Left ventricle myocardium inferior (tissue), 1 donor: ENCODE data around the gene CHRD. TPM values are rescaled to one million over a fixed set of nuclear protein-coding genes. Genes with fewer than 3 reads are reported as not detected.
"Not testable (repeated sequence)": the region's sequence is repeated elsewhere in the genome, so short reads cannot be mapped to it uniquely, and the experiment has no call there.

ENCODE experiments used
- DNase-seq: peaks from one replicate; pipeline ENCODE4 v3.0.0-alpha.2; 2020
- H3K27ac ChIP-seq: fragments of 200-600 bp; replicated peaks from 2 replicates; pipeline ENCODE4 v1.8.0; 2021
- H3K27me3 ChIP-seq: fragments of 200-600 bp; 2 replicates; pipeline ENCODE4 v1.8.0; 2021; ENCODE audit warnings: low read depth
- H3K36me3 ChIP-seq: fragments of 200-600 bp; 2 replicates; pipeline ENCODE4 v1.8.0; 2021
- H3K4me1 ChIP-seq: fragments of 200-600 bp; 2 replicates; pipeline ENCODE4 v1.8.0; 2021
- H3K4me3 ChIP-seq: fragments of 200-600 bp; 2 replicates; pipeline ENCODE4 v1.8.0; 2021; ENCODE audit warnings: mild to moderate bottlenecking, moderate library complexity
- H3K9me3 ChIP-seq: fragments of 200-600 bp; replicated peaks from 2 replicates; pipeline ENCODE4 v1.8.0; 2021
- CTCF ChIP-seq: fragments of 200-600 bp; IDR thresholded peaks from 2 replicates; pipeline ENCODE4 v1.8.0; 2021; ENCODE audit warnings: antibody characterized with exemption, mild to moderate bottlenecking, borderline replicate concordance
- intact Hi-C: fragments of 100-400 bp; cut with micrococcal nuclease; formaldehyde crosslinking; loops from one replicate; pipeline ENCODE4 v1.11.0; 2022
- total RNA-seq: library from RNA; stranded (reverse); fragmentation: NEBNext Ultra II Directional; extraction: Animal tissue kit (Norgen Biotek cat#: 25700); gene quantifications from one replicate; pipeline ENCODE4 v1.2.1, GENCODE V29; 2021
- donor health status: DM: no; HTN: yes; CAD: no; lungs with severe emphysema.

Gene CHRD
- total RNA-seq, 1 donor from 2014 or later, result 6.5 TPM

- Histone ChIP-seq H3K9me3 (no peaks in the 10 kb centered on the region), H3K4me1 (peaks cover 54% of the 10 kb centered on the region), H3K27me3 (no peaks in the 10 kb centered on the region), H3K27ac (peak overlapping the region; percentile 97), H3K36me3 (peaks cover 42% of the 10 kb centered on the region), H3K4me3 (peak overlapping the region; percentile 88)
- intact Hi-C loops, result no loop called here
- TF ChIP-seq CTCF, result peak; percentile 40
- peak; percentile 85 for DNase-seq
Measured at GRCh38 chr3:184338511-184338945, 41.3 kb upstream of the CHRD start.

- TF ChIP-seq CTCF, result no peak
- DNase-seq, result no peak
- Histone ChIP-seq H3K4me1 (peaks cover 54% of the 10 kb centered on the region), H3K36me3 (peaks cover 42% of the 10 kb centered on the region), H3K27ac (peak overlapping the region; percentile 97), H3K4me3 (peak overlapping the region; percentile 88), H3K9me3 (no peaks in the 10 kb centered on the region), H3K27me3 (no peaks in the 10 kb centered on the region)
- intact Hi-C loops, result no loop called here
Measured at GRCh38 chr3:184339001-184339400, 40.9 kb upstream of the CHRD start.

- Histone ChIP-seq H3K27ac (peak overlapping the region; percentile 97), H3K4me1 (peaks cover 53% of the 10 kb centered on the region), H3K36me3 (peaks cover 42% of the 10 kb centered on the region)
- H3K27me3 ChIP-seq, intact Hi-C loops, DNase-seq, H3K9me3 ChIP-seq, H3K4me3 ChIP-seq: not testable (repeated sequence)
Measured at GRCh38 chr3:184339451-184340135, 40.3 kb upstream of the CHRD start.

- peaks cover 42% of the 10 kb centered on the region for H3K4me1 ChIP-seq
- no peak for TF ChIP-seq CTCF
- no peaks in the 10 kb centered on the region for H3K9me3 ChIP-seq
- H3K27me3 ChIP-seq, result no peaks in the 10 kb centered on the region
- peaks cover 42% of the 10 kb centered on the region for H3K36me3 ChIP-seq
- intact Hi-C loops, result no loop called here
- DNase-seq, result no peak
- H3K27ac ChIP-seq, result no peak overlapping the region
- H3K4me3 ChIP-seq, result no peak overlapping the region
Measured at GRCh38 chr3:184341925-184342324, 37.9 kb upstream of the CHRD start.

- Histone ChIP-seq H3K36me3 (peaks cover 42% of the 10 kb centered on the region), H3K4me1 (peaks cover 32% of the 10 kb centered on the region), H3K4me3 (no peak overlapping the region), H3K27me3 (no peaks in the 10 kb centered on the region), H3K27ac (no peak overlapping the region), H3K9me3 (no peaks in the 10 kb centered on the region)
- no peak for DNase-seq
- intact Hi-C loops, result no loop called here
- TF ChIP-seq CTCF, result no peak
Measured at GRCh38 chr3:184343200-184343876, 36.5 kb upstream of the CHRD start.
